IMR-90 (cell line): Measurements from ENCODE around the gene FH. TPM values are rescaled to one million over a fixed set of nuclear protein-coding genes. Genes with fewer than 3 reads are reported as not detected.

ENCODE experiments used
- ATAC-seq: fragments of 200-7000 bp; cut with Tn5 transposase; 2 replicates; pipeline ENCODE4 v1.9.1; 2020; ENCODE audit warnings: low read depth, mild to moderate bottlenecking, moderate library complexity
- BruUV-seq: library from RNA; stranded (reverse); fragments of 400-500 nt; replicated peaks from 2 replicates; lab custom pipeline; 2021; lab: Mats Ljungman, UMichigan
- CTCF ChIA-PET: fragments of 300-600 bp; formaldehyde crosslinking; extraction: SDS; loops from one replicate; lab custom pipeline; 2021; ENCODE audit warnings: antibody characterized with exemption; lab: Yijun Ruan, JAX
- POLR2A ChIA-PET: fragments of 300-600 bp; sonication (Branson Sonifier 250); formaldehyde crosslinking; loops from one replicate; lab custom pipeline; 2022; ENCODE audit warnings: antibody characterized with exemption; ENCODE audit not compliant: unreplicated experiment; lab: Charles Lee
- DNase-seq: peaks from one replicate; pipeline ENCODE4 v3.0.0; 2013
- H2AFZ ChIP-seq: replicated peaks from 2 replicates; pipeline ENCODE3; 2013; ENCODE audit warnings: low read length, mild to moderate bottlenecking; ENCODE audit not compliant: poor library complexity
- H2AK5ac ChIP-seq: 2 replicates; pipeline ENCODE4 v1.6.1; 2013; ENCODE audit warnings: low read depth, low read length, inconsistent platforms
- H2AK9ac ChIP-seq: replicated peaks from 2 replicates; pipeline ENCODE3; 2013; ENCODE audit warnings: mild to moderate bottlenecking, low read depth, low read length, moderate library complexity; ENCODE audit not compliant: poor library complexity
- H2BK120ac ChIP-seq: 2 replicates; pipeline ENCODE4 v1.6.1; 2013; ENCODE audit warnings: low read depth, low read length, inconsistent platforms
- H2BK15ac ChIP-seq: 3 replicates; pipeline ENCODE4 v1.6.1; 2013; ENCODE audit warnings: low read depth, low read length, inconsistent platforms
- H2BK20ac ChIP-seq: 2 replicates; pipeline ENCODE4 v1.6.1; 2013; ENCODE audit warnings: low read depth, mild to moderate bottlenecking, inconsistent platforms, low read length, moderate library complexity
- H2BK5ac ChIP-seq: 2 replicates; pipeline ENCODE4 v1.6.1; 2013; ENCODE audit warnings: mild to moderate bottlenecking, low read depth, low read length, inconsistent platforms; ENCODE audit not compliant: poor library complexity, severe bottlenecking
- H3K14ac ChIP-seq: replicated peaks from 2 replicates; pipeline ENCODE4 v1.6.1; 2013; ENCODE audit warnings: low read depth, low read length, inconsistent platforms
- H3K18ac ChIP-seq: 2 replicates; pipeline ENCODE4 v1.6.1; 2013; ENCODE audit warnings: low read depth, low read length, control low read depth
- H3K23ac ChIP-seq: 2 replicates; pipeline ENCODE4 v1.6.1; 2013; ENCODE audit warnings: low read depth, low read length, inconsistent platforms
- H3K27ac ChIP-seq: 2 replicates; pipeline ENCODE4 v1.5.1; 2013; ENCODE audit warnings: mild to moderate bottlenecking, control low read depth, low read length; ENCODE audit not compliant: insufficient read depth
- H3K27me3 ChIP-seq: 2 replicates; pipeline ENCODE4 v1.6.1; 2013; ENCODE audit warnings: low read length; ENCODE audit not compliant: control insufficient read depth, insufficient read depth
- H3K36me3 ChIP-seq: 2 replicates; pipeline ENCODE4 v1.6.1; 2013; ENCODE audit warnings: low read length, mixed read lengths; ENCODE audit not compliant: control insufficient read depth, insufficient read depth
- H3K4ac ChIP-seq: 2 replicates; pipeline ENCODE4 v1.6.1; 2013; ENCODE audit warnings: low read depth, low read length, inconsistent platforms
- H3K4me1 ChIP-seq: 2 replicates; pipeline ENCODE4 v1.6.1; 2013; ENCODE audit warnings: low read length, mixed read lengths; ENCODE audit not compliant: control insufficient read depth, insufficient read depth
- H3K4me2 ChIP-seq: 2 replicates; pipeline ENCODE4 v1.6.1; 2013; ENCODE audit warnings: low read depth, mild to moderate bottlenecking, control low read depth, low read length, moderate library complexity
- H3K4me3 ChIP-seq: 2 replicates; pipeline ENCODE4 v1.5.1; 2013; ENCODE audit warnings: low read depth, mild to moderate bottlenecking, control low read depth, low read length, moderate library complexity; ENCODE audit not compliant: insufficient read depth
- H3K56ac ChIP-seq: 2 replicates; pipeline ENCODE4 v1.6.1; 2013; ENCODE audit warnings: low read length, inconsistent platforms; ENCODE audit not compliant: insufficient read depth; ENCODE audit errors: extremely low read depth
- H3K79me1 ChIP-seq, 2 experiments: 2 replicates each; pipeline ENCODE4 v1.6.1; 2013; ENCODE audit warnings: low read length in 2 of 2, inconsistent platforms in 1 of 2, low read depth in 1 of 2
- H3K9ac ChIP-seq: 2 replicates; pipeline ENCODE4 v1.6.1; 2013; ENCODE audit warnings: low read depth, low read length, control low read depth
- H3K9me1 ChIP-seq: 2 replicates; pipeline ENCODE4 v1.6.1; 2013; ENCODE audit warnings: low read length, inconsistent platforms; ENCODE audit not compliant: insufficient read depth
- H3K9me3 ChIP-seq: 2 replicates; pipeline ENCODE4 v1.6.1; 2013; ENCODE audit warnings: low read length; ENCODE audit not compliant: control insufficient read depth, insufficient read depth
- H4K20me1 ChIP-seq: 2 replicates; pipeline ENCODE4 v1.6.1; 2013; ENCODE audit warnings: low read length, inconsistent platforms; ENCODE audit not compliant: insufficient read depth
- H4K5ac ChIP-seq: 2 replicates; pipeline ENCODE4 v1.6.1; 2013; ENCODE audit warnings: mild to moderate bottlenecking, low read depth, low read length, control low read depth
- H4K8ac ChIP-seq, 2 experiments: 2 replicates each; pipeline ENCODE4 v1.6.1; 2013; ENCODE audit warnings: low read depth in 2 of 2, low read length in 2 of 2, control low read depth in 1 of 2, inconsistent platforms in 1 of 2
- H4K91ac ChIP-seq: 2 replicates; pipeline ENCODE4 v1.6.1; 2013; ENCODE audit warnings: low read depth, low read length, inconsistent platforms; ENCODE audit not compliant: insufficient read depth
- BHLHE40 ChIP-seq: fragments of 150-350 bp; IDR thresholded peaks from 2 replicates; pipeline ENCODE4 v1.6.1; 2016; ENCODE audit warnings: mild to moderate bottlenecking, low read depth, low read length
- CEBPB ChIP-seq: IDR thresholded peaks from 2 replicates; pipeline ENCODE4 v1.6.1; 2012; ENCODE audit warnings: low read depth, low read length, improper control_type of control experiment
- CHD1 ChIP-seq: IDR thresholded peaks from 2 replicates; pipeline ENCODE4 v1.6.1; 2012; ENCODE audit warnings: low read depth, low read length, improper control_type of control experiment
- FOS ChIP-seq: fragments of 150-350 bp; IDR thresholded peaks from 2 replicates; pipeline ENCODE4 v1.6.1; 2016; ENCODE audit warnings: low read depth, low read length
- MAFK ChIP-seq: IDR thresholded peaks from 2 replicates; pipeline ENCODE4 v1.6.1; 2012; ENCODE audit warnings: low read depth, low read length, improper control_type of control experiment
- MAZ ChIP-seq: IDR thresholded peaks from 2 replicates; pipeline ENCODE4 v1.6.1; 2012; ENCODE audit warnings: low read depth, mild to moderate bottlenecking, low read length, improper control_type of control experiment, moderate library complexity, borderline replicate concordance
- MXI1 ChIP-seq: IDR thresholded peaks from 2 replicates; pipeline ENCODE4 v1.6.1; 2012; ENCODE audit warnings: low read depth, mild to moderate bottlenecking, low read length, moderate library complexity, borderline replicate concordance
- NFE2L2 ChIP-seq: fragments of 150-350 bp; IDR thresholded peaks from 2 replicates; pipeline ENCODE4 v1.6.1; 2016; ENCODE audit warnings: low read depth, mild to moderate bottlenecking, low read length
- POLR2A ChIP-seq: IDR thresholded peaks from 2 replicates; pipeline ENCODE4 v1.6.1; 2012; ENCODE audit warnings: mild to moderate bottlenecking, low read depth, low read length
- RCOR1 ChIP-seq: IDR thresholded peaks from 2 replicates; pipeline ENCODE4 v1.6.1; 2012; ENCODE audit warnings: mild to moderate bottlenecking, low read length, improper control_type of control experiment; ENCODE audit not compliant: insufficient replicate concordance
- RFX5 ChIP-seq: IDR thresholded peaks from 2 replicates; pipeline ENCODE4 v1.8.0; 2012; ENCODE audit warnings: low read depth, mild to moderate bottlenecking, low read length, moderate library complexity
- SMC3 ChIP-seq: fragments of 150-350 bp; IDR thresholded peaks from 2 replicates; pipeline ENCODE4 v1.6.1; 2016; ENCODE audit warnings: low read depth, mild to moderate bottlenecking, antibody characterized with exemption, low read length, moderate library complexity
- WGBS, 2 experiments: methylation state at CpG; one replicate each; pipeline versions ENCODE4 v1.1.5 to v1.1.7; 2013; ENCODE audit warnings: missing lambda C conversion rate in 2 of 2; ENCODE audit not compliant: insufficient read length in 1 of 2; ENCODE audit errors: extremely low coverage in 2 of 2; 5-methylcytosine and 5-hydroxymethylcytosine counted together
- dilution Hi-C: fragments of 300-500 bp; cut with HindIII; formaldehyde crosslinking; loops from one replicate; pipeline ENCODE4 v1.14.3; 2018; ENCODE audit warnings: low sequenced_read_pairs; ENCODE audit not compliant: unreplicated experiment
- in situ Hi-C: fragments of 300-500 bp; cut with MboI; formaldehyde crosslinking; loops from 3 replicates; pipeline ENCODE4 v1.14.3; 2019; ENCODE audit warnings: low sequenced_read_pairs, inconsistent platforms, mixed read lengths
- intact Hi-C: fragments of 100-400 bp; cut with micrococcal nuclease; formaldehyde crosslinking; loops from 2 replicates; pipeline ENCODE4 v1.10.0; 2022
- polyA plus RNA-seq, 3 experiments: library from polyadenylated mRNA; depleted of rRNA; stranded (reverse); fragments of >200 nt; gene quantifications; 2 replicates each; pipeline ENCODE4 v1.2.3, GENCODE V29; 2012; ENCODE audit warnings: low replicate concordance in 1 of 3
- total RNA-seq: library from RNA; depleted of rRNA; stranded (reverse); fragments of >200 nt; gene quantifications from 2 replicates; pipeline ENCODE4 v1.2.3, GENCODE V29; 2012
- TF ChIP-seq, protein P1 (sequence below): conservative IDR thresholded peaks from 2 replicates; pipeline ENCODE4 v1.5.1; 2012; ENCODE audit warnings: mild to moderate bottlenecking, low read depth, low read length, improper control_type of control experiment
- TF ChIP-seq, protein P2 (sequence below): fragments of 150-350 bp; IDR thresholded peaks from 2 replicates; pipeline ENCODE4 v1.6.1; 2016; ENCODE audit warnings: low read depth, mild to moderate bottlenecking, low read length, moderate library complexity, borderline replicate concordance

The FH gene
- total and polyA plus RNA-seq, 2 of the 4 experiments (the other 2 are of a cell fraction), result 75.5 to 78.7 TPM

DNA sequence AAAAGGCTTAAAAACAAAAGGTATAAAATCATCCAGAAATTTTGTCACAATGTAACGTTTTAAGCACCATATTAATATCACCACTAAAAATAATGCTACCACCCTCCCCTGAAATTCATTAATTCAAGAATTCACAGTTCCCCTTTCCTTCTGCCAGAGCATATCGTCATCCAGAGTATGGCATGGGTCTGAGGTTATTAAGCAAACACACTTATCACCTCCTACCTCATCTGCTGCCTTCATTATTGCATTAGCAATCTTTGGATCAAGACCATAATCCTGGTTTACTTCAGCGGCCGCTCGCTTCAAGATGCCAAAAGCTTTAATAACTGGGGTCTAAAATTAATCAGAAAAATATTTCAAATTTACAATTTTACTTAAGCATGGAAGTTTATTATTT, 6.2 kb downstream of the FH start:
- BruUV-seq, result no TSS peak
- Histone ChIP-seq H2BK20ac (no peak overlapping the region), H3K4ac (no peak overlapping the region)

More for the DNA sequence above, 6.2 kb downstream of the FH start:
- no peak for ATAC-seq
- Histone ChIP-seq H3K4me1 (0 out of 2 replicates have a peak, but pooled peaks cover 2% of the 10 kb centered on the region), H3K27ac (no peak overlapping the region), H3K9me3 (no peaks in the 10 kb centered on the region), H2AFZ (no peak overlapping the region), H2BK15ac (no peak overlapping the region), H2BK120ac (no peak overlapping the region), H3K4me2 (no peak overlapping the region), H2BK5ac (no peak overlapping the region), H4K20me1 (no peaks in the 10 kb centered on the region), H3K18ac (no peak overlapping the region), H4K91ac (no peak overlapping the region), H4K5ac (no peak overlapping the region), H3K79me1 (peaks cover 18 to 20% of the 10 kb centered on the region in 2 experiments), H3K36me3 (peaks cover 8% of the 10 kb centered on the region), H3K9ac (no peak overlapping the region), H3K23ac (no peak overlapping the region), H3K4me3 (no peak overlapping the region), H3K14ac (no peak overlapping the region), H3K9me1 (no peaks in the 10 kb centered on the region), H3K27me3 (no peaks in the 10 kb centered on the region), H2AK5ac (no peak overlapping the region), H2AK9ac (no peak overlapping the region), H3K56ac (no peak overlapping the region), H4K8ac (no peak overlapping the region)
- WGBS, 2 experiments, result no CpG with 5 or more reads among the region's 5 CpGs
- POLR2A ChIA-PET, result no interaction called here
- DNase-seq, result no peak
- dilution Hi-C loops (no loop called here), intact Hi-C loops (no loop called here), in situ Hi-C loops (loop anchor here (25.0 kb wide), 1 partner anchor 1326 kb away; no protein-coding TSS in a partner anchor)
- TF ChIP-seq POLR2A (no peak), MAFK (no peak), RCOR1 (no peak), RFX5 (no peak), BHLHE40 (no peak), CEBPB (no peak), NFE2L2 (no peak), CHD1 (no peak), MXI1 (no peak), MAZ (no peak), SMC3 (no peak), FOS (no peak)
- TF ChIP-seq, protein P1, sequence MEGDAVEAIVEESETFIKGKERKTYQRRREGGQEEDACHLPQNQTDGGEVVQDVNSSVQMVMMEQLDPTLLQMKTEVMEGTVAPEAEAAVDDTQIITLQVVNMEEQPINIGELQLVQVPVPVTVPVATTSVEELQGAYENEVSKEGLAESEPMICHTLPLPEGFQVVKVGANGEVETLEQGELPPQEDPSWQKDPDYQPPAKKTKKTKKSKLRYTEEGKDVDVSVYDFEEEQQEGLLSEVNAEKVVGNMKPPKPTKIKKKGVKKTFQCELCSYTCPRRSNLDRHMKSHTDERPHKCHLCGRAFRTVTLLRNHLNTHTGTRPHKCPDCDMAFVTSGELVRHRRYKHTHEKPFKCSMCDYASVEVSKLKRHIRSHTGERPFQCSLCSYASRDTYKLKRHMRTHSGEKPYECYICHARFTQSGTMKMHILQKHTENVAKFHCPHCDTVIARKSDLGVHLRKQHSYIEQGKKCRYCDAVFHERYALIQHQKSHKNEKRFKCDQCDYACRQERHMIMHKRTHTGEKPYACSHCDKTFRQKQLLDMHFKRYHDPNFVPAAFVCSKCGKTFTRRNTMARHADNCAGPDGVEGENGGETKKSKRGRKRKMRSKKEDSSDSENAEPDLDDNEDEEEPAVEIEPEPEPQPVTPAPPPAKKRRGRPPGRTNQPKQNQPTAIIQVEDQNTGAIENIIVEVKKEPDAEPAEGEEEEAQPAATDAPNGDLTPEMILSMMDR, result no peak
- TF ChIP-seq, protein P2, sequence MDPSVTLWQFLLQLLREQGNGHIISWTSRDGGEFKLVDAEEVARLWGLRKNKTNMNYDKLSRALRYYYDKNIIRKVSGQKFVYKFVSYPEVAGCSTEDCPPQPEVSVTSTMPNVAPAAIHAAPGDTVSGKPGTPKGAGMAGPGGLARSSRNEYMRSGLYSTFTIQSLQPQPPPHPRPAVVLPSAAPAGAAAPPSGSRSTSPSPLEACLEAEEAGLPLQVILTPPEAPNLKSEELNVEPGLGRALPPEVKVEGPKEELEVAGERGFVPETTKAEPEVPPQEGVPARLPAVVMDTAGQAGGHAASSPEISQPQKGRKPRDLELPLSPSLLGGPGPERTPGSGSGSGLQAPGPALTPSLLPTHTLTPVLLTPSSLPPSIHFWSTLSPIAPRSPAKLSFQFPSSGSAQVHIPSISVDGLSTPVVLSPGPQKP, result no peak
- CTCF ChIA-PET, result no interaction called here
